ENCODE measurements around the gene CAPN7.

Gene CAPN7

DNA sequence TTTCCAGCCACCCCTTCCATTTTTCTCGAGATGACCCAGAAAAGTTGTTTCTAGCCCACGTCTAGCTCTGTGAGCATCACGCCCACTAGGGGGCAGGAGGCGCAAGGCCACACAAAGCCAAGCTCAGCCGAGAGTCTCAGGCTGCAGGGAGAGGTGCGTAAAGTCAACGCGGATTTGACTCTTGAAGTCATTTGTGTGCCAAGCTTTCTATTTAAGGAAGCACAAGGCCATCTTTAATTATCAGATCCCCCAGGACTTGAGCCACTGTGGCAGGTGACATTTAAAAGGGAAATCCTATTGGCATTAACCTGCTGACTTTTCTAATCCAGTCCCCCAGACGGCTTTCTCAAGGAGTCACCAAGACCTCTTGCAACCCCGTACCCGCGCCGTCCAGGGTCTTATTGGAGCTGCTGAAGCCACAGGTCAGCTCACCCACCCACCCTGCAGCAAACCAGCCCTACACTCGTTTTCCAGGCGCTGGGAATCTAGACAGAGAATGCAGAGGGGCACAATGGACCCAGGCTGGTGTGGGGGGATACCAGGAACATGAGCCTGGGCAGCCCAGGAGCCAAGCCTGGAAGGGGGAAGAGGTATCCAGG lies 62.1 kb downstream of the CAPN7 start:
- Histone ChIP-seq H3K4me1 (ENCODE audit: control insufficient read depth in 1 of 2, insufficient read depth in 2 of 2, low read length in 2 of 2) (peaks cover 10 to 32% of the 10 kb centered on the region in 2 donors), H3K36me3 (ENCODE audit: control insufficient read depth in 1 of 2, insufficient read depth in 2 of 2, low read length in 2 of 2) (peaks cover 7 to 13% of the 10 kb centered on the region in 2 donors), H3K27me3 (ENCODE audit: low read depth, low read length) (no peaks in the 10 kb centered on the region), H3K27ac (ENCODE audit: low read length) (no peak overlapping the region), H3K9me3 (ENCODE audit: control insufficient read depth in 1 of 2, low read length in 2 of 2) (no peaks in the 10 kb centered on the region), H3K4me3 (ENCODE audit: low read depth in 1 of 2, low read length in 2 of 2) (no peak overlapping the region)

GRCh38 chr3:15269091-15269989 lies 63.3 kb downstream of the CAPN7 start:
- peak overlapping the region in 1 of 2 donors; percentile 8 for H3K4me3 ChIP-seq (ENCODE audit: low read depth in 1 of 2, low read length in 2 of 2)
- H3K4me1 ChIP-seq (ENCODE audit: control insufficient read depth in 1 of 2, insufficient read depth in 2 of 2, low read length in 2 of 2), result peaks cover 10 to 27% of the 10 kb centered on the region in 2 donors
- H3K27me3 ChIP-seq (ENCODE audit: low read depth, low read length), result no peaks in the 10 kb centered on the region
- H3K9me3 ChIP-seq (ENCODE audit: control insufficient read depth in 1 of 2, low read length in 2 of 2), result no peaks in the 10 kb centered on the region
- peak overlapping the region; percentile 43 for H3K27ac ChIP-seq (ENCODE audit: low read length)
- H3K36me3 ChIP-seq (ENCODE audit: control insufficient read depth in 1 of 2, insufficient read depth in 2 of 2, low read length in 2 of 2), result peaks cover 7 to 13% of the 10 kb centered on the region in 2 donors

DNA sequence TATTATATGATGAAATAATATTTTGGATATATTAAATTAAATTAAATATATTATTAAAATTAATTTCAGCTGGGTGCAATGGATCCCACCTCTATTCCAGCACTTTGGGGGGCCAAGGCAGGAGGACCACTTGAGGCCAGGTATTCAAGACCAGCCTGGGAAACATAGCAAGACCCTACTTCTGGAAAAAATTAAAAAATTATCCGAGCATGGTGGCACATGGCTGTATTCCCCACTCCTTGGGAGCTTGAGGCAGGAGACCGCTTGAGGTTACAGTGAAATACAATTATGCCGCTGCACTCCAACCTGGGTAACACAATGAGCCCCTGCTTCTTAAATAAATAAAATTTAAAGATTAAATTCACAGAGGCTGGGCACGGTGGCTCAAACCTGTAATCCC lies 65.0 kb downstream of the CAPN7 start:
- Histone ChIP-seq H3K27ac (ENCODE audit: low read length) (no peak overlapping the region), H3K4me1 (ENCODE audit: control insufficient read depth in 1 of 2, insufficient read depth in 2 of 2, low read length in 2 of 2) (peaks cover 6 to 16% of the 10 kb centered on the region in 2 donors)

GRCh38 chr3:15271785-15272381 lies 65.8 kb downstream of the CAPN7 start:
- no peaks in the 10 kb centered on the region for H3K9me3 ChIP-seq (ENCODE audit: control insufficient read depth in 1 of 2, low read length in 2 of 2)
- peaks cover 6 to 16% of the 10 kb centered on the region in 2 donors for H3K4me1 ChIP-seq (ENCODE audit: control insufficient read depth in 1 of 2, insufficient read depth in 2 of 2, low read length in 2 of 2)
- H3K36me3 ChIP-seq (ENCODE audit: control insufficient read depth in 1 of 2, insufficient read depth in 2 of 2, low read length in 2 of 2), result peaks cover 0 to 13% of the 10 kb centered on the region in 2 donors
- H3K4me3 ChIP-seq (ENCODE audit: low read depth in 1 of 2, low read length in 2 of 2), result no peak overlapping the region
- peak overlapping the region; percentile 63 for H3K27ac ChIP-seq (ENCODE audit: low read length)
- no peaks in the 10 kb centered on the region for H3K27me3 ChIP-seq (ENCODE audit: low read depth, low read length)

More for the DNA sequence above, 65.0 kb downstream of the CAPN7 start:
- Histone ChIP-seq H3K4me3 (ENCODE audit: low read depth in 1 of 2, low read length in 2 of 2) (no peak overlapping the region), H3K27me3 (ENCODE audit: low read depth, low read length) (no peaks in the 10 kb centered on the region), H3K9me3 (ENCODE audit: control insufficient read depth in 1 of 2, low read length in 2 of 2) (no peaks in the 10 kb centered on the region), H3K36me3 (ENCODE audit: control insufficient read depth in 1 of 2, insufficient read depth in 2 of 2, low read length in 2 of 2) (peaks cover 2 to 13% of the 10 kb centered on the region in 2 donors)

GRCh38 chr3:15272426-15273196 lies 66.6 kb downstream of the CAPN7 start:
- Histone ChIP-seq H3K27ac (ENCODE audit: low read length) (peak overlapping the region; percentile 63), H3K36me3 (ENCODE audit: control insufficient read depth in 1 of 2, insufficient read depth in 2 of 2, low read length in 2 of 2) (peaks cover 0 to 13% of the 10 kb centered on the region in 2 donors), H3K4me1 (ENCODE audit: control insufficient read depth in 1 of 2, insufficient read depth in 2 of 2, low read length in 2 of 2) (peaks cover 6 to 11% of the 10 kb centered on the region in 2 donors)

GRCh38 chr3:15273227-15273626 lies 67.2 kb downstream of the CAPN7 start:
- peaks cover 0 to 13% of the 10 kb centered on the region in 2 donors for H3K36me3 ChIP-seq (ENCODE audit: control insufficient read depth in 1 of 2, insufficient read depth in 2 of 2, low read length in 2 of 2)
- peak overlapping the region; percentile 8 for H3K27ac ChIP-seq (ENCODE audit: low read length)
- no peaks in the 10 kb centered on the region for H3K9me3 ChIP-seq (ENCODE audit: control insufficient read depth in 1 of 2, low read length in 2 of 2)
- H3K27me3 ChIP-seq (ENCODE audit: low read depth, low read length), result no peaks in the 10 kb centered on the region
- no peak overlapping the region for H3K4me3 ChIP-seq (ENCODE audit: low read depth in 1 of 2, low read length in 2 of 2)
- peaks cover 6 to 9% of the 10 kb centered on the region in 2 donors for H3K4me1 ChIP-seq (ENCODE audit: control insufficient read depth in 1 of 2, insufficient read depth in 2 of 2, low read length in 2 of 2)

More at GRCh38 chr3:15272426-15273196, 66.6 kb downstream of the CAPN7 start:
- H3K27me3 ChIP-seq (ENCODE audit: low read depth, low read length), result no peaks in the 10 kb centered on the region
- no peaks in the 10 kb centered on the region for H3K9me3 ChIP-seq (ENCODE audit: control insufficient read depth in 1 of 2, low read length in 2 of 2)
- no peak overlapping the region for H3K4me3 ChIP-seq (ENCODE audit: low read depth in 1 of 2, low read length in 2 of 2)

DNA sequence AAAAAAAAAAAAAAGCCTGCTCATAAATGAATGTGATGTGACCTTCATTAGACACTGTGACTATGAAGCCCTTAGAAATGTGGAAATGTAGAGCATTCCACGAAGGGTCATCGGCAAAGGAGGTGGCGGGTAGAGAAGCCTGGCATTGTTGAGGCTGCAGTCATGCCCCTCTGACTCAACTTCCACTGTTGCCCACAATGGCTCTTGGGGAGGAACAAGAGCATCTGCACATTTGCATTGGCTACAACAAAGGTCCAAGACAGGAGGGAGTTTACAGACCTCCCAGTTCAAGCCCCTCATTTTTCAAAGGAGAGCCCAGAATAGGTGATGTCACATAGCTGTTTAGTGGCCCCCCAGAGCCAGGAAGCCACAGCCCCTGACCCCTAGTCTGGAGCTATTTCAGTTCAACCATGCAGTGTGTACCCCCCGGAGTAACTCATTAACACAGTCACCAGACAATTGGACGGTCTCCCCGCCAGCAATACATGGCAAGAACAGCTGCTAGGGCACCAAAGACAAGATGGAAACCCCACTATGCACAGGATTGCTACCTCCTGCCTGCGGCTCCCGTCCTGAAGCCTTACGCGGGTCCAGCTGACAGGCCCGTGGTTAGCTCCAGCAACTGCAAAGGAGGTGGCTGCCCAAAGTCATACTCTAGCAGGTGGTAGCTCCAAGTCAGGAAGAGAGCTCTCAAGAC lies 70.1 kb downstream of the CAPN7 start:
- Histone ChIP-seq H3K4me3 (ENCODE audit: low read depth in 1 of 2, low read length in 2 of 2) (no peak overlapping the region), H3K4me1 (ENCODE audit: control insufficient read depth in 1 of 2, insufficient read depth in 2 of 2, low read length in 2 of 2) (peaks cover 0 to 8% of the 10 kb centered on the region in 2 donors), H3K27me3 (ENCODE audit: low read depth, low read length) (no peaks in the 10 kb centered on the region), H3K36me3 (ENCODE audit: control insufficient read depth in 1 of 2, insufficient read depth in 2 of 2, low read length in 2 of 2) (no peaks in the 10 kb centered on the region), H3K27ac (ENCODE audit: low read length) (no peak overlapping the region), H3K9me3 (ENCODE audit: control insufficient read depth in 1 of 2, low read length in 2 of 2) (no peaks in the 10 kb centered on the region)

GRCh38 chr3:15277861-15278500 lies 71.9 kb downstream of the CAPN7 start:
- Histone ChIP-seq H3K9me3 (ENCODE audit: control insufficient read depth in 1 of 2, low read length in 2 of 2) (no peaks in the 10 kb centered on the region), H3K4me1 (ENCODE audit: control insufficient read depth in 1 of 2, insufficient read depth in 2 of 2, low read length in 2 of 2) (peaks cover 0 to 8% of the 10 kb centered on the region in 2 donors), H3K27me3 (ENCODE audit: low read depth, low read length) (no peaks in the 10 kb centered on the region), H3K36me3 (ENCODE audit: control insufficient read depth in 1 of 2, insufficient read depth in 2 of 2, low read length in 2 of 2) (no peaks in the 10 kb centered on the region), H3K27ac (ENCODE audit: low read length) (no peak overlapping the region), H3K4me3 (ENCODE audit: low read depth in 1 of 2, low read length in 2 of 2) (no peak overlapping the region)

DNA sequence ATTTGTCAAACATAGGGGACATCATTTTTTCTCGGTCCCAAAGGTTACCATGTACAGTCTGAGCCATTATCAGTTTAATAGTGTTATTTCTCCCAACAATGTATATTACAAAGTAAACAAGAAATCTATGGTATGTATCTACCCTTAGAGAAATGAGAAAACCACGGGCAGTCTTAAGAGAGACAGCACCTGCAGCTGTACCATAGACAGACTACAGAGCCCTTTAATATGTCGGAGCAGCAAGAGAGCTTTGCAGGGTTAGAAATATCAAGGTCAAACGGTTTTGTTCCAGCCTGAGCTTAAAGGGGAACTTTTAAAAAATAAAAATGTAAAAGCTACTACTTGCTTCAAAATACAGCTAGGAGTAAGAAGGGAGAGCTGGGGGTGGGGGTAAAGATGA lies 73.2 kb downstream of the CAPN7 start:
- H3K9me3 ChIP-seq (ENCODE audit: control insufficient read depth in 1 of 2, low read length in 2 of 2), result no peaks in the 10 kb centered on the region
- no peaks in the 10 kb centered on the region for H3K27me3 ChIP-seq (ENCODE audit: low read depth, low read length)
- no peaks in the 10 kb centered on the region for H3K36me3 ChIP-seq (ENCODE audit: control insufficient read depth in 1 of 2, insufficient read depth in 2 of 2, low read length in 2 of 2)
- H3K4me1 ChIP-seq (ENCODE audit: control insufficient read depth in 1 of 2, insufficient read depth in 2 of 2, low read length in 2 of 2), result peaks cover 2 to 12% of the 10 kb centered on the region in 2 donors
- H3K4me3 ChIP-seq (ENCODE audit: low read depth in 1 of 2, low read length in 2 of 2), result no peak overlapping the region
- H3K27ac ChIP-seq (ENCODE audit: low read length), result no peak overlapping the region
